NCI-H345 treated with DMSO at 0.1 percent for 48 hours (cell line): ENCODE measurements around the gene ALG3.

ENCODE experiments used
- DNase-seq: peaks from one replicate; lab custom pipeline; 2025; ENCODE audit not compliant: unreplicated experiment; lab: John Stamatoyannopoulos, UW

Gene ALG3

DNA sequence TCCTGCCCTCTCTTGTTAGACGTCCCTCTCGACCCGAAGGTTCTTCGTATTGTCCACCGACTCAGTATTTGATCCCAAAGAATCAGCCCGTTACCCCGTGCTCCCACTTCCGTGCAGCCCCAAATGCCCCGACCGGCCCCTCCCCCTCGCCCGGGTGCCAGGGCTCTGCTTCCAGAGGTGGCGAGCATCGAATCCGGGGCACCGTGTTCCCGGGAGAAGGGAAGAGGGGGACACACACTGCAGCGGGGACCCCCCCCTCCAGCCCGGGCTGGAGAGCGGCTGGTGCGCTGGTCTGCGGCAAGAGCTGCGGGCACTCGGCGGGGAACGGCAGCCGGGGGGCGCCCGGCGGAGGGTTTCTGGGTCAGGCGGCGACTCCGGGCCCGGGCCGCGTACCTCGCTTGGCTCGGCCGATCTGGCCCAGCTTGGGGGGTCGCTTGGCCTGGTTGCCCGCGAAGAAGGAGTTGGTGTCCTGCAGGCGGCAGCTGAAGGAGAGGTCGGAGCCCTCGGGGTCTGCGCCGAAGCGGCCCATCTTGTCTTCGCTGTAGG lies 12.0 kb upstream of the ALG3 start:
- DNase-seq: no peak

DNA sequence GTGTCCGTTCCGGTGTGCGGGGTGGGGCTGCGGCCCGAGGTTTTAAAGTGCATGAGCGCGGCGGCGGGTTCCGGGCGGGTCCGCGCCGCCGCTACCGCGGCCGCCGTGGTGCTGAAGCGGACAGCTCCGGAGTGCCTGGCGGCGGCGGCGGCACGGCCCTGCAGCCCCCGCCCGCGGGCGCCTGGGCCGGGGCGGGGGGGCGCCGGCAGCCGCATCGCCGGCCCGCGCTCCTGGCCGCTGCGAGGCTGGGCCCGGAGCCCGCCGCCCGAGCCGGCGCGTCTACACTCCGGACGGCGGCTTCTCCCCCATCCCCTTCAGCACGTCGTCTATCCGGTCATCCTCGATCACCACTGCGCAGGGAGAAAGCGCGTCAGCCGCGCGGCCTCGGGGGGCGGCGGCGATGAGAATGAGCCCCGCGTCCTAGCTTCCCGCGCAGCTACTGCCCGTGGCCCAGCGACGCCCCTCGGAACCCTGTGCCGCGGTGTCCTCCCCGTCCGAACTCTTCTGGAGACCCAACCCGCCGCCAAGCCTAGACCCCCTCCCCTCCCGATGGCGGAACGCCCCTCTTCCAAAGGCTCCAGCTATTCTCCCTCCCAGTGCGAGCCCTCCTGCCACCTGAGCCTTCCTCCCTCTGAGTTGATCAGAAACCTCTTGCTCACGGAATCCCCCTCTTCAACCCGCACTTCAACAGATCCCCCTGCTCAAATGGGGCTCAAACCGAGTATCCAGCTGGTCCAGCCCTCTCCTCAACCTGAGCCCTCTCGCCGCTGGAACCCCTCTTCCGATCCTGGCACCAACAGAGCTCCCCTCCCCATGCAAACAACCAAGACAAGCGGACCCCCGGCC lies 11.3 kb upstream of the ALG3 start:
- no peak for DNase-seq

DNA sequence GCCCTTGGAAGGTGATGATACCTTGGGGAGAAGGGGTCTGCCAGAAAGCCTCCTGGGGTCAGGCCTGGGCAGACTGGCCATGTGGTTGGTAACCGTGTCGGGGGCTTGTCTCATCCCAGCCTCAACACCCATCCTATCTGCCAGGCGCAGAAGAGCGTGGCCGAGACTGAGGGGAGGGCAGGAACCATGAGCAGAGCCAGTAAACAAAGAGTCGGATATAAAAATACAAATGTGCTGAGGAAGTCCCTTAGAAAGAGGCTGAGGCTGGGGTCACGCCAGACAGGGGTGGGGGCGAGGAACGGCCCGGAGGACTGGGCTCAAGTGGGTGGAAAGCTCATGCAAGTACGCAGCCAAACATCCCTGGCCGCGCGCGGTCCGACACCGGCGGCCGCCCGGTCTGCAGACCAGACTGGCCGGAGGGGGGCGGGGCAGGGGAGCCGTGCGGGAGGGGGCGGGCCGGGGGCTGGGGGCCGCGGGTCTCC lies 10.7 kb upstream of the ALG3 start:
- no peak for DNase-seq

DNA sequence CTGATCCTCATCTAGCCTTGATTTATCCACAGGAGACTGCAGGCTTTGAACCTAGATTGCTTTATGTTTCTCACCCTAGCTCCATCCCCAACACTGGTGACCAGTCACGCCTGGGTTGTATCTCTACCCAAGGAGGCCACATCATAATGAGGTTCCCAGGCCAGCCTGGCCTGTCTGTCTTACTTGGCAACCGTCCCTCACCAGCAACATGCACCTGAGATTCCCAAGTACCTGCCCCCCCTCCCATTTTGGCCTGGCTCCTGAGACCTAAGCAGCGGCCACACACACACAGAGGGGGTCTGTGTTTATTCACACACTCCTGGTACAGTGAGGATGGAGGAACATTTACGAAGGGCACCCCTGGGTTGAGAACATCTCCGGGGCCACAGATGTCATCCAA lies 10.2 kb upstream of the ALG3 start:
- no peak for DNase-seq

DNA sequence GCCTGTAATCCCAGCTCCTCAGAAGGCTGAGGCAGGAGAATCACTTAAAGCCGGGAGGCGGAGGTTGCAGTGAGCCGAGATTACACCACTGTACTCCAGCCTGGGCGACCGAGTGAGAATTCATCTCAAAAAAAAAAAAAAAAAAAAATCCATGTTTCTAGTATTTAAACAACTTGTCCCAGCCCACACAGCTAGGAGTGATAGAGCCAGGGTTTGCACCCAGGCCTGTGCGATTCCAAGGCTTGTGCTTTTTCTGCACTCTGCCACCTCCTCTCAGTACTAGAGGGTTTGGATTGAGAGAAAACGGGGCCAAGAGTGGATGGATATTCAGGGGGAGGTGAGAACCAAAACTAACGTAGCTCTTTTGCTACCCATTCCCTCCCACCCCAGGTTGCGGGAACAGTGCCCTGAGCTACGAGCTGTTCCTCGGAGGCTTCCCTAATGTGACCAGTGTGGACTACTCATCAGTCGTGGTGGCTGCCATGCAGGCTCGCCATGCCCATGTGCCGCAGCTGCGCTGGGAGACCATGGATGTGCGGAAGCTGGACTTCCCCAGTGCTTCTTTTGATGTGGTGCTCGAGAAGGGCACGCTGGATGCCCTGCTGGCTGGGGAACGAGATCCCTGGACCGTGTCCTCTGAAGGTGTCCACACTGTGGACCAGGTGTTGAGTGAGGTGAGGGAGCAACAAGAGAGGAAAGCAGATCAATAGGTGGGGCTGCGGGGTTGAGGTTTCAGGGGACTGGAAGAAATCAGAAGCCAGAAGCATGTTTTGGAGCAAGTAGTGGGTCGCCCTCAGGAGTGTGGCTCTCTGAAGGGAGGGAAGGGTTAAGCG lies 8.5 kb upstream of the ALG3 start:
- no peak for DNase-seq

DNA sequence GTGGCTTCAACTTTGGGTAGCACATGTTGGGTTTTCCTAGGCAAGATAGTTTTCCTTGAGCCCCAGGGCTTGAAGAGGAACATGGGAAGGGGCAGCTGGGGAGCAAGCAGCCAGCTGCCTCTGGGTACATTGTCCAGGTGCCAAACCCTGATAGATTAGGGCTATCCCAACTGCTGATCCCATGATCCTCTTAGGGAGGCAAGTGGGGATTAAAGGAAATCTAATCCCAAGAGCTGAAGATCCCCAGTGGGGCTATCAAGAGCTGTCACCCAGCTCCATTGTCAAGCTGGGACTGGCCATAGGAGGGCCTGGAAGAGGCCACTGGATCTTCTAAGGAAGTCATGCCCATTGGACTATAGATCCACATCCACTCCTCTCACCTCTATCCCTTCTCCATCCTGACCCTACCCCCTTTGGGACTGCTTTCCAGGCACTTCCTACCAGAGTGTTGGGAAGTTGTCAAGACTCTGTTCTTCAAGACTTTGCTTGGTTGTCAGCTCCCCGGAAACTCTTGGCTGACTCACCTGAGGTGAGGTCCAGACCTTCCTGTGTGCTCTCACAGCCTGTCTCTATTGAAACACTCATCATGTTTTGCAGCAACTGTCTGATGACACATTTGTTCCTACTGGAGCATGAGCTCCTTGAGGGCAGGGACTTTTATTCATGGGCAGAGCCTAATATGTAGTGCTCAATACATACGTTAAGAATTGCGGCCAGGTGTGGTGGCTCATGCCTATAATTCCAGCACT lies 6.7 kb upstream of the ALG3 start:
- DNase-seq: no peak

DNA sequence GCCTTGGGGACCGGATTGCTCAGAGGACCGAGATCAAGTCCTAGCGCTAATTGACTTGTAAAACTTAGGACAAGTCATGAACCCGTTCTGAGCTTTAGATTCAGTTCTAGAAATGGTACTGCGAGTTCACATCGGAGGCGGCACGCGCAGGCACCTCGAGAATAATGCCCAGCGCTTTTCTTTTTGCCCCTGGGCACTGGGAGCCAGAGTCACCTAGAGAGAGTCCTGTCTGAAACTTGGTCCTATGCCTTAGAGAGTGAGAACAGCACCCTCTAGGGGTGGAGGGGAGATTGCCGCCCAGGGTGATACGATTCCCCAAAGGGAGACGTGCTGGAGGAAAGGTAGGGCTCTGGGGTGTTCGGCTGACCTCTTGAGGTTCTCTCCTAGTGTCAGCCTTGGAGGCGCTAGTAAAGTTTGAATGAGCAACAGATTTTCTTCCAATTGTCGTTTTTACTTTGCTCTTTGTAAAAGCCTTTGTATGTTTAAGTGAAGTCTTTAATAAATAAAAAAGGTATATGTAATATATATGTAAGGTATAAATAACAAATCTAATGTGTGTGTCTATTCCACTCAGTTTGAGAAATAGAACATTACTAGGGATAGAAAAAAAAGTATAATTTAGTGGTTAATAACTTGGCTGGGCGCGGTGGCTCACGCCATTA lies 1.5 kb upstream of the ALG3 start:
- peak; percentile 94 for DNase-seq

DNA sequence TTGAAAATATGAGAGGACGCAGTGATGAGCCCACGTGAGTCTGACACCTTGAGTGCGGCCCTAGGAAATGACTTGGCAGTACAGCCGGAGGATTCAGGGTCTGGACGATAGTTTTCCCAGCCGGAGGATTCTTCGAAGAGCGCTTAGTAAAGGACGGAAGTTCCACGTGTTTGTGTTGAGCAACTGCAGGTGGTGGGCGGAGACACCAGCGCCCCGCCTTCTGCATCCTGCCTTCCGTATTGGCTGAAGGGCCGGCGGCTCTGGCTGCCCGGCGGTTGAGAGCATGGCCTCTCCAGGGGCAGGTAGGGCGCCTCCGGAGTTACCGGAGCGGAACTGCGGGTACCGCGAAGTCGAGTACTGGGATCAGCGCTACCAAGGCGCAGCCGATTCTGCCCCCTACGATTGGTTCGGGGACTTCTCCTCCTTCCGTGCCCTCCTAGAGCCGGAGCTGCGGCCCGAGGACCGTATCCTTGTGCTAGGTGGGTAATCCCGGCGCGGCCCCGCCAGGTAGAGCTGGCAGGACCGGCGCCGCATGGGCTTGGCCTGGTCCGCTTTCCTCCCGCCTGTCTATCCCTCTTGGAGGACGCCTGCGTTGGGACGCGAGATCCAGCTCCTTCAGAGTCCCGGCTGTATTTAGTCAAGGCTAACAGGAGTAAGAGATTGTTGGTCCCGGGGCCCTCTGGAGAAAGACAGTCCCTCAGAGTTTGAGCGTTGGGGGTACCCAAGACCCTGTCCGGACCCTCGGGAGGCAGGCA lies 827 bp upstream of the ALG3 start, which contains the start of gene EEF1AKMT4:
EEF1AKMT4 (plus strand) TSS at position 261 of the 755 bp plus-strand sequence; CDS start at position 284, 23 bp downstream.
- peak; percentile 97 for DNase-seq

DNA sequence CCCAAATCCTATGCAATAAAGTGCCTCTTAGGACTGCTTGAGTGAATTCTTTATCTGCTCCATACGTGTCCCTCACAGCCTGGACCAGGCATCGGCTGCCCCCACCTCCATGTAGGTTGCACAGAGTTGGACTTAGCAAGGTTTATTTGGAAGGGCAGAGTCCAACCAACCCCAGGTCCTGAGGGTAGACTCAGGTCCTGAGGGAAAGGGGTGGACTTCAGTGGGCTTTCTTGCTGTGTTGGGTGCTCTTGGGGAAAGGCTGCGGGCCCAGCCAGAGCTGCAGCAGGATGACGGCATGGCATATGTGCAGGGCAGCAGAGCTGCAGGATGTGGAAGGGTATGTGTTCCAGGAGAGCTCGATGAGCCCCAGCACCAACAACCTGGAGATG lies 6.5 kb downstream of the ALG3 start:
- DNase-seq: no peak

DNA sequence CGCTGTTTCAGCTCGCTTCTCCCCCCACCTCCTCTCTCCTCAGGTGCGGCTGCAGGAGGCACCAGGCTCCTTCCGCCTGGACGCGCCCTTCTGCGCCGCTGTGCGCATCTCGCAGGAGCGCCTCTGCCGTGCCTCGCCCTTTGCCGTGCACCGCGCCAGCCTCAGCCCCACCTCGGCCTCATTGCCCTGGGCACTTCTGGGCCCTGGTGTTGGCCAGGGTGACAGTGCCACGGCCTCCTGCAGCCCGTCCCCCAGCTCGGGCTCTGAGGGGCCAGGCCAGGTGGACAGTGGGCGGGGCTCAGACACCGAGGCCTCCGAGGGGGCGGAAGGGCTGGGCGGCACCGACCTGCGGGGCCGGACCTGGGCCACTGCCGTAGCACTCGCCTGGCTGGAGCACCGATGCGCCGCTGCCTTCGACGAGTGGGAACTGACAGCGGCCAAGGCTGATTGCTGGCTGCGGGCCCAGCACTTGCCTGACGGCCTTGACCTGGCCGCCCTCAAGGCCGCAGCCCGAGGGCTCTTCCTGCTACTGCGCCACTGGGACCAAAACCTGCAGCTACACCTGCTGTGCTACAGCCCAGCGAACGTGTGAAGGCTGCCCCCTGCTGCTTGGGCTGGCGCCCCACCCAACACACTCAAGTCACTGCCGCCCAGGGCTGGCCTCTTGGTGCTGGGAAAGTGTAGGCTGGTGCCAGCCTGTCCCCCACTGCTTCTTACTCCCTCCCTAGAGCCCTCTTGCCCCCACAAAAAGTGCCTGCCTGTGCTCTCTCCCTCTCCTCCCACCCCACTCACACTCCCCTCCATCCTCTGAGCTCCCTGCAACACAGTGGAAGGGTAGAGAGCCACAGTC lies 7.1 kb downstream of the ALG3 start:
- DNase-seq: no peak

DNA sequence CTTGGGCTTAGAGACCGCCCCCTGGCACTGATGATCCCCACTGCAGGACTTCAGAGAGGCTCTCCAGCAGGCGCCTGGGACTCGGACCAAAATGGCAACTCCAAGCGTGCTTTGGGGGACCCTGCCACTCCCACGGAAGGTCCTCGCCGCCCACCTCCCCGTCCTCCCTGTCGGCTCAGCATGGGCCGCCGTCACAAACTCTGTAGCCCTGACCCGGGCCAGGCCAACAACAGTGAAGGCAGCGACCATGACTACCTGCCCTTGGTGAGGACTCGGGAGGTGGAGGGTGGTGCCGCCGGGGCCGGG lies 7.7 kb downstream of the ALG3 start:
- no peak for DNase-seq

DNA sequence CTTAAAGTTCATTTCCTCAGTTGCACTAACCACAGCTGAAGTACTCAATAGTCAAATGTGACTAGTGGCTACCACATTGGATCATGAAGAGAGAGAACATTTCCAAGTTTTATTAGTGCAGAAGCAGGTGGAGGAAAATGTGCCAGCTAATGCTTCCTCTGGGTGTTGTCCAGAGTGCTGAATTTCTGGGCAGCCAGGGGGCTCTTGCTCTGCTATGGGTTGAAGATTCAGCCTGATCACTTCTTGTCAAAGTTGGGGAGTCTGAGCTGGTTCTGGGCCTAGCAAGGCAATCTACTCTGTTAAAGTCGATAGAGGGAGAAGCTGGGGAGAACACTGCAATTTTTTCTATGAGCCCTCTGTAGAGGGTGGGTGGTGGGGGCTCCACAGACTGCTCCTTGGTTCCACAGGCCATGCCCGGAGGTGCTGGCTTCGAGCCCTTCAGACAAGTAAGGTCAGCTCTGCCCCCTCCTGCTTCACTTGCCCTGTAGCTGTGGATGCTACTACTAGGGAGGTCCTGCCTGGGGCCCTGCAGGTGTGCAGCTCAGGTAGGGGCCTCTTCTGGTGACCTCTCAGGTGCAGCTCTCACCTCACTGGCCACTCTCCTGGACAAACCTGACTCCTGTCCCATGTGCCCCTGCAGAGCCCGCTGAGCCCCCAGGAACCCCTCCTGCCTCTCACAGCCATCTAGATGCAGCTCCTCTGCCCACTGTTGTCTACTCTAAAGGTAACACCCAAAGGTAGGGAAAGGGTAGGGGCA lies 8.2 kb downstream of the ALG3 start:
- DNase-seq: no peak

DNA sequence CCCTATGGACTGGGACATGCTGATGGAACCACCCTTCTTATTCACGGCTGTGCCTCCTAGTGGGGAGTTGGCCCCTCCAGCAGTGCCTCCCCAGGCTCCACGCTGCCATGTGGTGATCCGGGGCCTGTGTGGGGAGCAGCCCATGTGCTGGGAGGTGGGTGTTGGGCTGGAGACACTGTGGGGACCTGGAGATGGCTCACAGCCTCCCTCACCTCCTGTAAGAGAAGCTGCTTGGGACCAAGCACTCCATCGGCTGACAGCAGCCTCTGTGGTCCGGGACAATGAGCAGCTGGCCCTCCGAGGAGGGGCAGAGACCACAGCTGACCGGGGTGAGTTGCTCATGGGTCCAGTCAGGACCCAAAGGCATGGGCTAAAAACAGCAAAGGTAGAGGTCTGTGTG lies 9.1 kb downstream of the ALG3 start:
- no peak for DNase-seq

DNA sequence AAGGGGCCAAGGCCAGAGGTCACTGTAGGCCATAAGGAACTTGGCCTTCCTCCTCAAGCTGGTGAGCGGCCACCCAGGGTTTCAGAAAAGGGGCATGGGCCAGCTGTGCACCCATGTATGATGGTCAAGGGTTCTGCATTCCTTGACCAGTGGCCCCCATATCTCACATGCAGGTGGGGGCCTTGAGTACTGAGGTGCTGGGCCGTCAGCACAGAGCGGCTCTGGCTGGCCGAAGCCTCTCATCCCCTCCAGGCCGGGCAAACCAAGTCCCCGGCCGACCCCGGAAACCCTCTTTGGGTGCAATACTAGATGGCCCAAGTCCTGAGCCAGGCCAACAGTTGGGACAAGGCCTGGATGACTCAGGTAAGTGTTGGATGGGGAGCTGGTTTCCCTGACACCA lies 9.5 kb downstream of the ALG3 start:
- DNase-seq: no peak

DNA sequence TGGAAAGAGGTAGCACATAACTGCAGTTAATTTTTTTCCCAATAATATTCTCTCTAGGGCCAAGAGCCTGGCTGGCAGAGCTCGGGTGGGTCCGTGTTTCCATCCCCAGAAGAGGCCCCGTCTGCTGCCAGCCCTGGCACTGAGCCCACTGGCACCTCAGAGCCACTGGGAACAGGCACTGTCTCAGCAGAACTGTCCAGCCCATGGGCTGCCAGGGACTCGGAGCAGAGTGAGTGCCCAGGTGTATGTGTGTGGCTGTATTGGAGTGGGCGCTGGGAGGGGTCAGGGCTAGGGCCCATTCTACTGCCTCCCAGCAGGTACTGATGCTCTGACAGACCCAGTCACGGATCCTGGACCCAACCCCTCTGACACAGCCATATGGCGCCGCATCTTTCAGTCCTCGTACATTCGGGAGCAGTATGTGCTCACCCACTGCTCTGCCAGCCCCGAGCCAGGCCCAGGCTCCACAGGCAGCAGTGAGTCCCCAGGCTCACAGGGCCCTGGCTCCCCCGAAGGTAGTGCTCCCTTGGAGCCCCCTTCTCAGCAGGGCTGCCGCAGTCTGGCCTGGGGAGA lies 10.4 kb downstream of the ALG3 start:
- DNase-seq: no peak

DNA sequence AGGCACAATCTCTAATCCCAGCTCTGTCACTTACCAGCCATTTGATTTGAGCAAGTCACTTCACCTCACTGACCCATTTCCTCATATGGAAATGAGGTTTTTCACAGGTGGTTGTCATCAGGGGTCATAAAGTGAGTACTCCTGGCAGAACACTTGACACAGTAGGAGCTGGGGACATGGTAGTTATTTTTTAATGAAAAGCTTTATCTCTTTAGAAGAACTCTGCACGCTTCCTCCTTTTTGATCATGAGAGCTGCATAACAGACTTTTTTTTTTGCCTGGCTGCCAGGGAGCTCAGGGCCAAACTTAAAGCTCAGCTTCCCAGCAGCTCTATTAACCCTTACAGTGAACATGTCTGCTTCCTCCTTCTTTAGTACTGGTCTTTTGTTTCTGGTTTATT lies 11.0 kb downstream of the ALG3 start:
- no peak for DNase-seq

DNA sequence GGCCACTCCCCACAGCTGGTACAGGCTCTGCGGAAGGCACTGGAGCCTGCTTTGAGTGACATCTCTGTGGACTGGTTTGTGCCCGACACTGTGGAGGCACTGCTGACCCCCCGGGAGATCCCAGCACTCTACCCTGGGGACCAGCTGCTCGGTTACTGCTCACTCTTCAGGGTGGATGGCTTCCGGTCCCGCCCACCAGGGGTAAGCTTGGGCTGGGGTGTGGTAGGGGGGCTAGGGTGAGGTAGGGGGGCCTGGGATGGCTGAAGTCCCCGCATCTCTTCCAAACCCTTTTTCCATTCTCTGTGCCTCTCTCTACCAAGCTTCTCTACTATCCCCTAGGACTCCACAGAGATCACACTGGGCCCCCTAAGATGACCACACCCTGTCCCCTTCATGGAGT lies 11.6 kb downstream of the ALG3 start:
- no peak for DNase-seq

DNA sequence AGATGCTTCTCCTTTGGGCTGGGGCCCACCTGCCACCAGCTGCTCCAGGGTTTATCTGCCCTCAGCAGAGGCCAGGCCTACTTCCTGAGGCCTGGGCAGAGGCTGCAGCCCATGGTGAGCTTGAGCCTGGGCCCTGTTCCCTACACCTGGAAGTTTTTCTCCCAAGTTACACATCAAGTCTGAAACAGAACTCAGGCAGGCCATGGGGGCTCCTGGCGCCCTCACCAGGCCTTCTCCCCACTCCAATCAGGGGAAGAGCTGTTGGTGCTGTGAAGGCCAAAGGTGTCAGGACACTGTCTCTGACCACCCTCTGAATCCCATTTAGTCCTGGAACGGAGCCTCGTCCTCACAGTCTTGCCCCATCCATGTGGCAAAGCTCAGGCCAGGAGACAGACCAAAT lies 12.1 kb downstream of the ALG3 start:
- no peak for DNase-seq
